OCI-LY1 (cell line): ENCODE results near the gene SKAP1.
A peak's percentile ranks its signal among the peaks of the same experiment; 100 is the strongest.

Experiments
- H2AFZ ChIP-seq: fragments of 200-600 bp; sonication (generic), shearing (Covaris generic); 2 replicates; pipeline ENCODE4 v1.6.0; 2014; ENCODE audit warnings: antibody characterized with exemption, mild to moderate bottlenecking, low read length
- H3F3A ChIP-seq: fragments of 200-600 bp; sonication (generic), shearing (Covaris generic); 2 replicates; pipeline ENCODE4 v1.6.0; 2014; ENCODE audit warnings: mild to moderate bottlenecking, antibody characterized with exemption, low read length, moderate library complexity; ENCODE audit not compliant: insufficient read depth
- H3K27ac ChIP-seq: fragments of 200-600 bp; sonication (generic); 2 replicates; pipeline ENCODE4 v1.5.1; 2014; ENCODE audit warnings: low read length, mixed run types, mild to moderate bottlenecking, low read depth; ENCODE audit not compliant: poor library complexity, severe bottlenecking
- H3K27me3 ChIP-seq: fragments of 200-600 bp; sonication (generic); 2 replicates; pipeline ENCODE4 v1.6.0; 2014; ENCODE audit warnings: antibody characterized with exemption, mild to moderate bottlenecking, low read length, moderate library complexity; ENCODE audit not compliant: insufficient read depth
- H3K36me3 ChIP-seq: fragments of 200-600 bp; sonication (generic); 2 replicates; pipeline ENCODE4 v1.6.1; 2014; ENCODE audit warnings: mild to moderate bottlenecking, antibody characterized with exemption, low read length, moderate library complexity, mixed read lengths; ENCODE audit not compliant: insufficient read depth
- H3K4me1 ChIP-seq: fragments of 200-600 bp; sonication (generic); 2 replicates; pipeline ENCODE4 v1.5.1; 2014; ENCODE audit warnings: mild to moderate bottlenecking, low read length, moderate library complexity; ENCODE audit not compliant: insufficient read depth, severe bottlenecking
- H3K4me2 ChIP-seq: fragments of 200-600 bp; sonication (generic), shearing (Covaris generic); 2 replicates; pipeline ENCODE4 v1.6.1; 2014; ENCODE audit warnings: low read length
- H3K4me3 ChIP-seq: fragments of 200-600 bp; sonication (generic); 2 replicates; pipeline ENCODE4 v1.5.1; 2014; ENCODE audit warnings: low read length, low read depth, mild to moderate bottlenecking, mixed read lengths; ENCODE audit not compliant: poor library complexity, severe bottlenecking
- H3K79me2 ChIP-seq: fragments of 200-600 bp; shearing (Covaris generic); 2 replicates; pipeline ENCODE4 v1.6.1; 2016; ENCODE audit warnings: mixed run types, low read length, mixed read lengths; ENCODE audit not compliant: insufficient read depth
- H3K9ac ChIP-seq: fragments of 200-600 bp; sonication (generic), shearing (Covaris generic); 2 replicates; pipeline ENCODE4 v1.6.1; 2014; ENCODE audit warnings: mild to moderate bottlenecking, low read length, mixed read lengths
- H3K9me2 ChIP-seq: fragments of 200-600 bp; sonication (generic), shearing (Covaris generic); 2 replicates; pipeline ENCODE4 v1.6.1; 2014; ENCODE audit warnings: low read depth, mild to moderate bottlenecking, low read length, mixed read lengths
- H3K9me3 ChIP-seq: fragments of 200-600 bp; shearing (Covaris generic); 2 replicates; pipeline ENCODE4 v1.6.1; 2014; ENCODE audit warnings: low read length, mixed read lengths
- H4K20me1 ChIP-seq: fragments of 200-600 bp; sonication (generic), shearing (Covaris generic); 2 replicates; pipeline ENCODE4 v1.6.0; 2016; ENCODE audit warnings: mild to moderate bottlenecking, low read length; ENCODE audit not compliant: insufficient read depth
- CTCF ChIP-seq: fragments of 200-600 bp; sonication (generic), shearing (Covaris generic); IDR thresholded peaks from 2 replicates; pipeline ENCODE4 v1.5.1; 2017; ENCODE audit warnings: mild to moderate bottlenecking, antibody characterized with exemption, low read length, moderate library complexity, mixed read lengths
- EZH2 ChIP-seq: fragments of 200-600 bp; sonication (generic), shearing (Covaris generic); IDR thresholded peaks from 2 replicates; pipeline ENCODE4 v1.8.0; 2017; ENCODE audit warnings: borderline replicate concordance, mixed run types, mild to moderate bottlenecking, antibody characterized with exemption, low read length, moderate library complexity, mixed read lengths

Gene SKAP1

GRCh38 chr17:48328457-48328856 is 101.6 kb downstream of the SKAP1 start:
- Histone ChIP-seq H3F3A (no peaks in the 10 kb centered on the region), H3K36me3 (no peaks in the 10 kb centered on the region), H3K9me2 (no peaks in the 10 kb centered on the region), H3K4me3 (no peak overlapping the region), H3K9ac (no peak overlapping the region), H3K27me3 (no peaks in the 10 kb centered on the region), H2AFZ (no peak overlapping the region), H3K27ac (no peak overlapping the region), H3K79me2 (no peaks in the 10 kb centered on the region), H3K4me1 (no peaks in the 10 kb centered on the region), H3K9me3 (no peaks in the 10 kb centered on the region), H3K4me2 (no peak overlapping the region), H4K20me1 (no peaks in the 10 kb centered on the region)
- TF ChIP-seq CTCF: no peak
- TF ChIP-seq EZH2: no peak

- TF ChIP-seq CTCF: no peak
- TF ChIP-seq EZH2: no peak
- H4K20me1 ChIP-seq: no peaks in the 10 kb centered on the region
- no peak overlapping the region for H2AFZ ChIP-seq
- H3F3A ChIP-seq: no peaks in the 10 kb centered on the region
- H3K9me2 ChIP-seq: no peaks in the 10 kb centered on the region
- H3K27me3 ChIP-seq: no peaks in the 10 kb centered on the region
- H3K36me3 ChIP-seq: no peaks in the 10 kb centered on the region
- no peak overlapping the region for H3K4me2 ChIP-seq
- H3K79me2 ChIP-seq: no peaks in the 10 kb centered on the region
- no peak overlapping the region for H3K9ac ChIP-seq
- no peaks in the 10 kb centered on the region for H3K4me1 ChIP-seq
- no peak overlapping the region for H3K4me3 ChIP-seq
- H3K9me3 ChIP-seq: no peaks in the 10 kb centered on the region
- no peak overlapping the region for H3K27ac ChIP-seq
Observed at GRCh38 chr17:48326310-48326709, 103.7 kb downstream of the SKAP1 start.

- Histone ChIP-seq H3K4me3 (no peak overlapping the region), H4K20me1 (no peaks in the 10 kb centered on the region)
Observed at GRCh38 chr17:48322060-48322459, 108.0 kb downstream of the SKAP1 start.

More at GRCh38 chr17:48322060-48322459, 108.0 kb downstream of the SKAP1 start:
- Histone ChIP-seq H3K36me3 (no peaks in the 10 kb centered on the region), H3K79me2 (no peaks in the 10 kb centered on the region), H2AFZ (no peak overlapping the region), H3K4me2 (no peak overlapping the region), H3K9me2 (no peaks in the 10 kb centered on the region), H3K27ac (no peak overlapping the region), H3K4me1 (no peaks in the 10 kb centered on the region), H3F3A (no peaks in the 10 kb centered on the region), H3K9me3 (no peaks in the 10 kb centered on the region), H3K9ac (no peak overlapping the region), H3K27me3 (no peaks in the 10 kb centered on the region)
- TF ChIP-seq EZH2 (no peak), CTCF (peak; percentile 13; the same call in 1 of the 2 replicates)
